Inferior parietal cortex (tissue), 1 donor: Measurements from ENCODE around the gene DMRTA2.
"Not testable (repeated sequence)": the region's sequence is repeated elsewhere in the genome, so short reads cannot be mapped to it uniquely, and the experiment has no call there.

Experiments
- DNase-seq: peaks from one replicate; pipeline ENCODE4 v3.0.0-alpha.2; 2016; ENCODE audit errors: extremely low spot score

DMRTA2 gene

DNA sequence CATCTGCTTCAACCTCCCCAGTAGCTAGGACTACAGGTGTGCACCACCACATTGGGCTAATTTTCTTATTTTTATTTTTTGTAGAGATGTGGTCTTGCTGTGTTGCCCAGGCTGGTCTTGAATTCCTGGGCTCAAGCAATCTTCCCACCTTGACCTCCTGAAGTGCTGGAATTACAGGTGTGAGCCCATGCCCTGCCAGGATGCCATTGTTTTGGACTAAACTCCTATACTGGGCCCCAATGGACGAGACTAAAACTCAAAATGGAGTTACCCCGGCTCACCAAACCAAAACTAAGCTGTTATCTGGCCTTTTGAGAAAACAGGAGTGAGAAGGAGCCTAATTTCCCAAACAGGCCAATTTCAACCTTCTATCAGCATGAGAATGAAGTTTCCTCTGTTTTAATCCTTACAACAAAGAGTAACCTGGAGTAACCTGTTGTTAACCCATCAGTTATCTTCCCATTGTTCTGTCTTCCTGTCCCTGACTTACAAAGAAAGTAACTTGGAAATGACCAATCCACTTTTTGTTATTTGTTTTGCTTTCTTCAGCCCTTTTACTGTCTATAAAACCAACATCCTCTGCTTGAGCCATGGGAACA is 29.6 kb downstream of the DMRTA2 start:
- DNase-seq = no peak

DNA sequence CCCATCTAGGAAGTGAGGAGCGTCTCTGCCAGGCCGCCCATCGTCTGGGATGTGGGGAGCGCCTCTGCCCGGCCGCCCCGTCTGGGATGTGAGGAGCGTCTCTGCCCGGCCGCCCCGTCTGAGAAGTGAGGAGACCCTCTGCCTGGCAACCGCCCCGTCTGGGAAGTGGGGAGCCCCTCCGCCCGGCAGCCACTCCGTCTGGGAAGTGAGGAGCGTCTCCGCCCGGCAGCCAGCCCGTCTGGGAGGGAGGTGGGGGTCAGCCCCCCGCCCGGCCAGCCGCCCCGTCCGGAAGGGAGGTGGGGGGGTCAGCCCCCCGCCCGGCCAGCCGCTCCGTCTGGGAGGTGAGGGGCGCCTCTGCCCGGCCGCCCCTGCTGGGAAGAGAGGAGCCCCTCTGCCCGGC is 41.7 kb downstream of the DMRTA2 start:
- DNase-seq = not testable (repeated sequence)

DNA sequence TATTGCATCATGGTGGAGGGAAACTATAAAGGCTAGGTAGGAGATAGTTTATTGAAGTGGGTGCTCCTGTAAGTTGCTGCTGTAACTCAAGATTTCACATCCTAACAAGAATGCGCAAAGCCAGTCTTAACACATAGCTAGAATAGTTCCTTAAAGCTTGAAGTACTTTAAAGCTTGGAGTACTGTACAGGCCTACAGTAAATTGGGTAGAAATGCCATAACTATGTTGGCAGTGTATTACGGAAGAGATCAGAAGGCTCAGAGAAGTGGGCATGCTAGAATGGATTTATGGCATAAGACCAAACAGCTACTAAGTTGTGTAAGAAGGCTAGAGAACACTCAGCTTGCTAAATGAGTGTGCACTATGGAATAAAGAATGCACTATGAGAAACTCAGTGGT is 44.5 kb downstream of the DMRTA2 start:
- no peak for DNase-seq

- DNase-seq = no peak
These were observed 49.7 kb downstream of the DMRTA2 start for GRCh38 chr1:50373532-50373931.

- DNase-seq = no peak
These were observed 51.5 kb downstream of the DMRTA2 start for GRCh38 chr1:50371749-50372148.

GRCh38 chr1:50369830-50370229 is 53.4 kb downstream of the DMRTA2 start:
- DNase-seq = no peak

DNA sequence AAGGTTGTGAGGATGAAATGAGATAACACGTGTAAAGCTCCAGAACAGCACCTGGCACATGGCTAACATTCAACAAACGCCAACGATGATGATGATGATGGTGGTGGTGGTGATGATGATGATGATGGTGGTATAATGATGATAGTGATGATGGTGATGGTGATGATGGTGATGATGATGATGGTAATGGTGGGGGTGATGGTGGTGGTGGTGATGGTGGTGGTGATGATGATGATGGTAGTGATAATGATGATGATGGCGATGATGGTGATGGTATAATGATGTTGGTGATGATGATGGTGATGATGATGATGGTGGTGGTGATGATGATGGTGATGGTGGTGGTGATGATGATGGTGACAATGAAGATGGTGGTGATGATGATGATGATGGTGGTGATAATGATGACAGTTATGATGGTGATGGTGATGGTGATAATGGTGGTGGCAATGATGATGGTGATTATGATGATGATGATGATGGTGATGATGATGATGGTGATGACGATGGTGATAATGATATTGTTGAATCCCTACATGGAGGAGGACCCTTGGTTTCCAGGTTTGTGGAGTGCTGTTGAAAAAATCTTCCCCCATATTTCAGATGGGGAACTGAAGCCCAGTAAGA is 54.1 kb downstream of the DMRTA2 start:
- no peak for DNase-seq

GRCh38 chr1:50368179-50369007 is 54.9 kb downstream of the DMRTA2 start:
- DNase-seq = peak; percentile 66
